Measurements from ENCODE around the gene MLN.

Gene MLN

GRCh38 chr6:33759887-33760629 is 43.7 kb downstream of the MLN start:
- Histone ChIP-seq H3K27me3 (ENCODE audit: control insufficient read depth, insufficient read depth, low read length) (no peaks in the 10 kb centered on the region), H3K4me2 (ENCODE audit: low read length) (no peak overlapping the region), H3K79me2 (no peaks in the 10 kb centered on the region), H3K9me3 (ENCODE audit: control insufficient read depth, low read length) (no peaks in the 10 kb centered on the region), H3K4me3 (ENCODE audit: low read depth, low read length) (no peak overlapping the region), H3K36me3 (ENCODE audit: control insufficient read depth, insufficient read depth, low read length) (no peaks in the 10 kb centered on the region), H3K4me1 (peaks cover 4% of the 10 kb centered on the region), H3K9ac (no peak overlapping the region), H2AFZ (no peak overlapping the region), H3K27ac (no peak overlapping the region)
- TF ChIP-seq, protein P1, sequence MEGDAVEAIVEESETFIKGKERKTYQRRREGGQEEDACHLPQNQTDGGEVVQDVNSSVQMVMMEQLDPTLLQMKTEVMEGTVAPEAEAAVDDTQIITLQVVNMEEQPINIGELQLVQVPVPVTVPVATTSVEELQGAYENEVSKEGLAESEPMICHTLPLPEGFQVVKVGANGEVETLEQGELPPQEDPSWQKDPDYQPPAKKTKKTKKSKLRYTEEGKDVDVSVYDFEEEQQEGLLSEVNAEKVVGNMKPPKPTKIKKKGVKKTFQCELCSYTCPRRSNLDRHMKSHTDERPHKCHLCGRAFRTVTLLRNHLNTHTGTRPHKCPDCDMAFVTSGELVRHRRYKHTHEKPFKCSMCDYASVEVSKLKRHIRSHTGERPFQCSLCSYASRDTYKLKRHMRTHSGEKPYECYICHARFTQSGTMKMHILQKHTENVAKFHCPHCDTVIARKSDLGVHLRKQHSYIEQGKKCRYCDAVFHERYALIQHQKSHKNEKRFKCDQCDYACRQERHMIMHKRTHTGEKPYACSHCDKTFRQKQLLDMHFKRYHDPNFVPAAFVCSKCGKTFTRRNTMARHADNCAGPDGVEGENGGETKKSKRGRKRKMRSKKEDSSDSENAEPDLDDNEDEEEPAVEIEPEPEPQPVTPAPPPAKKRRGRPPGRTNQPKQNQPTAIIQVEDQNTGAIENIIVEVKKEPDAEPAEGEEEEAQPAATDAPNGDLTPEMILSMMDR (IDR thresholded peaks at IDR 0.05): no peak

GRCh38 chr6:33758815-33759216 is 45.0 kb downstream of the MLN start:
- Histone ChIP-seq H3K27me3 (ENCODE audit: control insufficient read depth, insufficient read depth, low read length) (no peaks in the 10 kb centered on the region), H3K9ac (no peak overlapping the region), H2AFZ (no peak overlapping the region), H3K4me2 (ENCODE audit: low read length) (no peak overlapping the region), H3K79me2 (no peaks in the 10 kb centered on the region), H3K4me1 (peaks cover 4% of the 10 kb centered on the region), H3K36me3 (ENCODE audit: control insufficient read depth, insufficient read depth, low read length) (no peaks in the 10 kb centered on the region), H3K4me3 (ENCODE audit: low read depth, low read length) (no peak overlapping the region), H3K27ac (no peak overlapping the region), H3K9me3 (ENCODE audit: control insufficient read depth, low read length) (no peaks in the 10 kb centered on the region)
- TF ChIP-seq, protein P1 (IDR thresholded peaks at IDR 0.05): no peak

- H3K9ac ChIP-seq: no peak overlapping the region
- TF ChIP-seq, protein P1 (IDR thresholded peaks at IDR 0.05): no peak
- H2AFZ ChIP-seq: no peak overlapping the region
- no peak overlapping the region for H3K4me3 ChIP-seq (ENCODE audit: low read depth, low read length)
- no peak overlapping the region for H3K4me2 ChIP-seq (ENCODE audit: low read length)
- no peaks in the 10 kb centered on the region for H3K79me2 ChIP-seq
- H3K9me3 ChIP-seq (ENCODE audit: control insufficient read depth, low read length): no peaks in the 10 kb centered on the region
- no peak overlapping the region for H3K27ac ChIP-seq
- H3K27me3 ChIP-seq (ENCODE audit: control insufficient read depth, insufficient read depth, low read length): no peaks in the 10 kb centered on the region
- no peaks in the 10 kb centered on the region for H3K36me3 ChIP-seq (ENCODE audit: control insufficient read depth, insufficient read depth, low read length)
- H3K4me1 ChIP-seq: peaks cover 4% of the 10 kb centered on the region
Observed at GRCh38 chr6:33757906-33758305, 45.9 kb downstream of the MLN start.

DNA sequence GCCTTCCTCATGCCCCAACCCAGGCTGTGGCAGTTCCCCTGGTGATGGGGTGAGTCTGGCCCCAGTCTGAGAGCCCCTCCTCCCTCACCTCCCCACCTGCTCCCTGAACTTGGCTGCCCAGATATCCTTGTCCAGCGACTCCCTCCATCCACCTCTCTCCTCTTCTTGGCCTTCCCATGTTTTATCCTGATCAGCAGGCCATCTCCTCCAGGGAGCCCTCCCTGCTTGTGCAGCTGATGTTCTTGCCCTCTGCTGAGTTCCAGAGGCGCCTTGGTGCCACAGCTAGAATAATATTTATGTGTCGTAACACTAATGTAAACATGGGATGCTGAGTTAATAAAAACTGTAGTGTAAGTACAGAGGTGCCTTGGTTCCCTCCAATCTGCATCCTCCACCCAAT is 46.7 kb downstream of the MLN start:
- no peaks in the 10 kb centered on the region for H3K36me3 ChIP-seq (ENCODE audit: control insufficient read depth, insufficient read depth, low read length)
- TF ChIP-seq, protein P1 (IDR thresholded peaks at IDR 0.05): no peak
- no peaks in the 10 kb centered on the region for H3K9me3 ChIP-seq (ENCODE audit: control insufficient read depth, low read length)

More for the DNA sequence above, 46.7 kb downstream of the MLN start:
- Histone ChIP-seq H3K4me1 (peaks cover 2% of the 10 kb centered on the region), H3K27me3 (ENCODE audit: control insufficient read depth, insufficient read depth, low read length) (no peaks in the 10 kb centered on the region), H2AFZ (no peak overlapping the region), H3K4me2 (ENCODE audit: low read length) (no peak overlapping the region), H3K79me2 (no peaks in the 10 kb centered on the region), H3K27ac (no peak overlapping the region), H3K9ac (no peak overlapping the region), H3K4me3 (ENCODE audit: low read depth, low read length) (no peak overlapping the region)

All from parathyroid adenoma (tissue), 2 donors.